GM21447 (cell line): ENCODE data around the gene PLEKHH1.
"Not testable (repeated sequence)": the region's sequence is repeated elsewhere in the genome, so short reads cannot be mapped to it uniquely, and the experiment has no call there.

Experiments
- ATAC-seq: cut with Tn5 transposase; IDR thresholded peaks from one replicate; pipeline ENCODE4 v1.9.1; 2021; ENCODE audit not compliant: unreplicated experiment

The PLEKHH1 gene

GRCh38 chr14:67529947-67530935 lies 2.8 kb upstream of the PLEKHH1 start:
- no peak for ATAC-seq

- no peak for ATAC-seq
Observed at GRCh38 chr14:67532606-67532997, 488 bp upstream of the PLEKHH1 start.

- ATAC-seq, result no peak
Observed at GRCh38 chr14:67533754-67534085, 630 bp downstream of the PLEKHH1 start.

GRCh38 chr14:67536087-67536486 lies 3.0 kb downstream of the PLEKHH1 start:
- no peak for ATAC-seq

- ATAC-seq, result no peak
Observed at GRCh38 chr14:67537736-67538135, 4.6 kb downstream of the PLEKHH1 start.

- no peak for ATAC-seq
Observed at GRCh38 chr14:67538501-67538900, 5.4 kb downstream of the PLEKHH1 start.

DNA sequence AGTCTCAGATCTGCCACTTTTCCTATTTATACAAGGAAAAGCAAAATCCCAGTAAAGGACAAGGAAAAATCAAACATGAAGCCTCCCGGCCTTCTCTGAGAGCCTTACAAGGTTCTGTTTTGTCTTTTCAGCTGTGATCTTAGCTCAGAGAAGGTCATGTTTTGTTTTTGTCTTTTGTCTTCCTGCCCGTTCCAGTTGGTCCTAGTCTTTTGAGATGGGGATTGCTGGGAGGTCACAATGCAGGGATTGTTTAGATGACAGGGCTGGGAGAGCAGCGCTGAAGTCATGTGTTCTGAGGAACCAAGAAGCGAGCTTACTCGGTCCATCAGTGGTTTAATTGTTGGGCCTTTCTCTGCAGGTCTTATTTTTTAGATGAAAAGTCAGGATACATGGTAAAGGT lies 6.0 kb downstream of the PLEKHH1 start:
- no peak for ATAC-seq

- no peak for ATAC-seq
Observed at GRCh38 chr14:67541448-67542387, 8.6 kb downstream of the PLEKHH1 start.

GRCh38 chr14:67542620-67543019 lies 9.5 kb downstream of the PLEKHH1 start:
- ATAC-seq, result not testable (repeated sequence)

DNA sequence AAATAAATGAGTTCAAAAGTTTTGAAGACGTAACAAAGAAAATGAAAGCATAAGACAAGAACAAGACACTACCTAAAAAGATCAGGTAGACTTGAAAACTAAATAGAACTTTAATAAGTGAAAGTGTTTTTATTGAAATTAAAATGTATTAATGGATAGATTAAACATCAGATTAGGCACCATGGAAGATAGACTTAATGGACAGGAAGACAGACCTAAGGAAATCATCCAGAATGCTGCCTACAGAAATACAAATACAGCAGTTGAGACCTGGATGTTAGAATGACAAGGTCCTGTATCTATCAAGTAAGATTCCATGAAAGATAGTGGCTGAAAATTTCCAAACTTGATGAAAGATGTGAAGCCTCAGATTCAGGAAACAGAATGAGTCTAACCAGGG lies 11.5 kb downstream of the PLEKHH1 start:
- no peak for ATAC-seq

GRCh38 chr14:67547224-67547780 lies 14.2 kb downstream of the PLEKHH1 start:
- ATAC-seq, result no peak

- ATAC-seq, result no peak
Observed at GRCh38 chr14:67549734-67550133, 16.6 kb downstream of the PLEKHH1 start.

- no peak for ATAC-seq
Observed at GRCh38 chr14:67551123-67551522, 18.0 kb downstream of the PLEKHH1 start.

- ATAC-seq, result no peak
Observed at GRCh38 chr14:67551940-67552339, 18.9 kb downstream of the PLEKHH1 start.

DNA sequence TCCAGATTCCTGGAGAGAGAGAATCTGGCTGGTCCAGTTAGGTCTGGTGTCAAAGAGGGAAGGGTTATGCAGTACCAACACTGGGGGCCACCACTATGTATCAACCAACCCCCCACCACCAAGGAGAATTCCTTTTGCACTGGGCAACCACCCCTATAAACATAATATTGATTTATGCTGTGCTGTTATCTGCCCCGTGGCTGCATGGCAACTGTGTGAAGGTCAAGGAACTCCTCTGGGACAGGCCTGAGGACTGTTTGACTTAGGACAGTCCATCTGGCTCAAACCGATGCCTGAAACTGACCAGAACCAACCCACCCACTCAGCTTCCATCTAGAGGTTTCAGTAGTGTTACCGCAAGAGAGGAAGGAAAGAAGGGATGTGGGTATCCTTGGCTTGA lies 20.5 kb downstream of the PLEKHH1 start:
- ATAC-seq, result no peak

GRCh38 chr14:67554341-67554740 lies 21.3 kb downstream of the PLEKHH1 start:
- ATAC-seq, result no peak

DNA sequence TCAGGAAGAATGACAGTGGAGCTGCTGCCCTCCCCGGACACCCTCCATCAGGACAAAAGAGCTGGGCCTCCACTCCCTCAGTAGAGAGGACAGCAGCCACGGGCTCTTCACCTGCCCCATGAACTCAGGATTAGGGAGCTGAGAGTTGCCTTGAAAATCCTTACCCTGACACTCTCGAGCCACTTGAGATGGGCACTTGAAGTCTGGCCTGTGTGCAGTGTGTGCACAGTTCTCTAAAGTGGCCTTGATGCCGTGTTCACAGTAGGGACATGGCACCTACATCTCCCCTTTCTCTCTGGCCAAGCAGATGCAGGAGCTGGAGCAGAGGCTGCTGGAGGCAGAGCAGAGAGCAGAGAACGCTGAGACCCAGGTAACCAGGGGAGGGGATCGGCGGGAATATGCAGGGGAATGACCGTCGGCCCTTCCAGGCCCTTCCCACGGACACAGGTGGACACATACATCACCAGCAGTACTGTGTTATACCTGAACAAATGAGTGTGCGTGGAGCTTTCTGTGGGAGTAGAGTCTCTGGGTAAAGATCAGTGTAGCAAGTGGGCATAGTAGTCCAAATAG lies 22.5 kb downstream of the PLEKHH1 start:
- no peak for ATAC-seq

- no peak for ATAC-seq
Observed at GRCh38 chr14:67556671-67557070, 23.6 kb downstream of the PLEKHH1 start.

DNA sequence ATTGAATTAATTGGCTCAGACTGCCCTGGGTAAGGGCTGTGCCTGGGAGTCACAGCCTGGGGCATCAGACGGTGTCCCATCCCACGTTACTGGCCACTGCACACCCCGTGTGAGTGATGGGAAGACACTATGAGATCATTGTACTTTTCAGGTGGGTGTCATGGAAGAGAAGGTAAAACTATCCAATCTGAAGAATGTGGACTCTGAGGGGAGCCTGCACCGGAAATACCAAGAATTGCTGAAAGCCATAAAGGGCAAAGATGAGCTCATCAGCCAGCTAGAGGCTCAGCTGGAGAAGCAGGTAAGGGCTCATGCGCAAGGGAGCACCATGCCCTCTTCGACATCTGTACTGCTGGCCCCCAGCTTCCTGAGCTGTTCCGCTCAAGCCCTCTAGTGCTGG lies 24.0 kb downstream of the PLEKHH1 start:
- no peak for ATAC-seq

DNA sequence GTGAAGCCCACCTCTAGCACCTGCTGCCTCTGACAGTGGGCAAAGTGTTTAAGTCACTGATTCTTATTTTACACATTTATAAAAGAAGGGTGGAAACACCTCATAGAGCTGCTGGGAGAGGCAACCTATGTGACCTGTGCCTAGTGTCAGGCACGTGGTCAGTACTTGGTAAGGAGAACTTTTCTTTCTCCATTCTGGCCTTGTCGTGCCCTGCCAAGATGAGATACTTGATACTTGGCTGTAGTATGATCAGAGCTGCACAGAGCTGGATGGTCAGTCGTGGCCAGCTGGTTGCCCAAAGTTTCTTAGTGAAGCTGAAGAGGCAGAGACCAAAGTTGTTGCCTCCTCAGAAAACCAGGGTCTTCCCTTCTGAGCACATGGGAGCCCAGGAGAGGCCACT lies 24.6 kb downstream of the PLEKHH1 start:
- ATAC-seq, result no peak

GRCh38 chr14:67559639-67560038 lies 26.5 kb downstream of the PLEKHH1 start:
- no peak for ATAC-seq
